Measurements from ENCODE around the gene CMTM8.

- no peak for TF ChIP-seq GATA3 (IDR thresholded peaks at IDR 0.05; ENCODE audit: low read depth, low read length)
- no peak for TF ChIP-seq GATA2 (IDR thresholded peaks at IDR 0.05; ENCODE audit: low read depth, low read length)
Observed at GRCh38 chr3:32239307-32240158, 1.1 kb downstream of the CMTM8 start.
